Heart left ventricle (tissue), 16 donors: ENCODE measurements around the gene CHD2. TPM values are rescaled to one million over a fixed set of nuclear protein-coding genes. Genes with fewer than 3 reads are reported as not detected.

Experiments used
- ATAC-seq, 4 donors: fragments of 200-7000 bp; cut with Tn5 transposase; one replicate each; pipeline ENCODE4 v1.9.1; 2020 to 2022; ENCODE audit warnings: moderate library complexity in 4 of 4, mild to moderate bottlenecking in 3 of 4, moderate number of reproducible peaks in 1 of 4
- DNase-seq, 5 donors: peaks; one replicate each; pipeline ENCODE4 v3.0.0-alpha.2; 2020
- H3K27ac ChIP-seq, 12 donors: fragments of 200-600 bp; sonication (generic) in 4 of 12; one replicate each; pipeline versions ENCODE4 v1.5.0 to v1.8.0; 2016 to 2022; ENCODE audit warnings: mild to moderate bottlenecking in 2 of 12
- H3K27me3 ChIP-seq, 9 donors: fragments of 200-600 bp; sonication (generic) in 2 of 9; one replicate each; pipeline versions ENCODE4 v1.5.1 to v1.8.0; 2016 to 2022; ENCODE audit warnings: mild to moderate bottlenecking in 3 of 9
- H3K36me3 ChIP-seq, 9 donors: fragments of 200-600 bp; sonication (generic) in 2 of 9; one replicate each; pipeline versions ENCODE4 v1.5.0 to v1.8.0; 2018 to 2022; ENCODE audit warnings: mild to moderate bottlenecking in 2 of 9
- H3K4me1 ChIP-seq, 12 donors: fragments of 200-600 bp; sonication (generic) in 4 of 12; one replicate each; pipeline versions ENCODE4 v1.5.0 to v1.8.0; 2016 to 2022; ENCODE audit warnings: mild to moderate bottlenecking in 3 of 12
- H3K4me3 ChIP-seq, 12 donors: fragments of 200-600 bp; sonication (generic) in 4 of 12; one replicate each; pipeline versions ENCODE4 v1.5.0 to v1.8.0; 2017 to 2022; ENCODE audit warnings: mild to moderate bottlenecking in 9 of 12, moderate library complexity in 4 of 12
- H3K9me3 ChIP-seq, 12 donors: fragments of 200-600 bp; sonication (generic) in 4 of 12; one replicate each; pipeline versions ENCODE4 v1.5.0 to v1.8.0; 2016 to 2022; ENCODE audit warnings: mild to moderate bottlenecking in 1 of 12
- CTCF ChIP-seq, 12 donors: fragments of 200-600 bp; sonication (generic) in 4 of 12; IDR thresholded peaks; one replicate each; pipeline versions ENCODE4 v1.5.0 to v1.8.0; 2018 to 2022; ENCODE audit warnings: antibody characterized with exemption in 12 of 12, mild to moderate bottlenecking in 5 of 12
- POLR2A ChIP-seq, 2 donors: fragments of 450-650 bp; IDR thresholded peaks; one replicate each; pipeline ENCODE4 v1.6.1; 2017; ENCODE audit warnings: antibody characterized with exemption in 2 of 2, mild to moderate bottlenecking in 2 of 2, moderate library complexity in 2 of 2
- WGBS, 4 donors: extraction: QIAGEN DNeasy Blood & Tissue Kit in 2 of 4; methylation state at CpG; one replicate each; pipeline versions ENCODE4 v1.1.5 to v1.1.7; 2013 to 2018; 5-methylcytosine and 5-hydroxymethylcytosine counted together
- intact Hi-C, 10 donors: fragments of 100-400 bp; cut with DNase I; formaldehyde crosslinking; loops; one replicate each; pipeline versions ENCODE4 v1.11.1 to v1.14.2; 2022
- polyA plus RNA-seq, 2 donors: library from polyadenylated mRNA; stranded (reverse); fragments of 200-250 nt; gene quantifications; one replicate each; pipeline ENCODE4 v1.2.3, GENCODE V29; 2013
- total RNA-seq, 9 donors: library from RNA; depleted of rRNA in 2 of 9; stranded (reverse); fragments of >200 nt in 2 of 9; fragmentation: NEBNext Ultra II Directional in 3 of 9; extraction: Animal tissue kit (Norgen Biotek cat#: 25700) in 3 of 9; gene quantifications; one replicate each; pipeline versions ENCODE4 v1.1.0 to v1.2.4, GENCODE V29; 2016 to 2023
- donor health status: ischemic (EF 13 %, LVEDD 7.1; RV severe dilation, severe dysfunction).
- donor health status: healthy with polysubstance abuse.
- donor health status: DM: no; HTN: yes; CAD: no.
- donor health status: DM: no; HTN: no; CAD: no.
- donor health status: ischemic (EF 25% LVEDD 6.9; RV normal size, moderate dysfunction).
- donor health status: ischemic (EF 25% LVEDD 5.7; RV mildly dilated, moderate dysfunction).
- donor health status: healthy.
- donor health status: DM: yes; HTN: yes; CAD: no.
- donor health status: ischemic (EF 35%, LVEDD 5.7; RV mildly dilated, moderate dysfunction).
- donor health status: nonischemic (EF 11% LVEDD 7.7; RV severe dilation, severe dysfunction).
- donor health status: DM: yes; HTN: yes; CAD: no.
- donor health status: PGD.
- donor health status: ischemic (EF 29% LVEDD 5.4; RV normal size, mild dysfunction).
- donor health status: nonischemic (EF 23%, LVEDD 6.1; RV moderate dilation, normal function).

CHD2 gene
- total and polyA plus RNA-seq, 11 donors = 23.1 to 76.8 (median 41.6) TPM

- TF ChIP-seq CTCF (IDR thresholded peaks at IDR 0.05) = no peak
- no peak for TF ChIP-seq POLR2A (IDR thresholded peaks at IDR 0.05)
- peak overlapping the region in 2 of 12 donors; percentile 5 to 74 for H3K27ac ChIP-seq
- ATAC-seq (no peak), DNase-seq (no peak)
- H3K4me3 ChIP-seq = no peak overlapping the region
- peaks cover 0 to 100% (median 100%) of the 10 kb centered on the region in 9 donors for H3K36me3 ChIP-seq
- intact Hi-C loops = no loop called here
- peaks cover 0 to 19% (median 1%) of the 10 kb centered on the region in 12 donors for H3K4me1 ChIP-seq
- WGBS, 4 donors = 91 to 94% (median 94%) methylated on average over 5 of the region's 5 CpGs
- H3K9me3 ChIP-seq = no peaks in the 10 kb centered on the region
- no peaks in the 10 kb centered on the region for H3K27me3 ChIP-seq
These were observed 79.0 kb downstream of the CHD2 start for GRCh38 chr15:92979011-92979701.

- WGBS, 4 donors = 89 to 96% (median 96%) methylated on average over 8 of the region's 8 CpGs
- DNase-seq = no peak
- ATAC-seq = no peak
- H3K27me3 ChIP-seq = no peaks in the 10 kb centered on the region
- intact Hi-C loops = loop anchor here in 1 of 10 donors (5.0 kb wide), 1 partner anchor 44 kb away; no protein-coding TSS in a partner anchor
- no peak for TF ChIP-seq POLR2A (IDR thresholded peaks at IDR 0.05)
- no peak for TF ChIP-seq CTCF (IDR thresholded peaks at IDR 0.05)
- H3K4me3 ChIP-seq = no peak overlapping the region
- H3K9me3 ChIP-seq = no peaks in the 10 kb centered on the region
- peaks cover 0 to 7% (median 0%) of the 10 kb centered on the region in 12 donors for H3K4me1 ChIP-seq
- no peak overlapping the region for H3K27ac ChIP-seq
- peaks cover 0 to 100% (median 100%) of the 10 kb centered on the region in 9 donors for H3K36me3 ChIP-seq
These were observed 81.2 kb downstream of the CHD2 start for GRCh38 chr15:92981333-92981732.

GRCh38 chr15:92984161-92984560 is 84.0 kb downstream of the CHD2 start:
- no peak for TF ChIP-seq CTCF (IDR thresholded peaks at IDR 0.05)
- no peak for TF ChIP-seq POLR2A (IDR thresholded peaks at IDR 0.05)
- Histone ChIP-seq H3K36me3 (peaks cover 0 to 100% (median 100%) of the 10 kb centered on the region in 9 donors), H3K4me3 (no peak overlapping the region), H3K27me3 (no peaks in the 10 kb centered on the region), H3K4me1 (peaks cover 0 to 7% (median 0%) of the 10 kb centered on the region in 12 donors), H3K9me3 (no peaks in the 10 kb centered on the region), H3K27ac (no peak overlapping the region)
- ATAC-seq (no peak), DNase-seq (no peak)
- 77 to 89% (median 87%) methylated on average over 4 of the region's 4 CpGs for WGBS, 4 donors
- intact Hi-C loops = loop anchor here in 1 of 10 donors (5.0 kb wide), 1 partner anchor 47 kb away; no protein-coding TSS in a partner anchor

GRCh38 chr15:92989470-92989869 is 89.3 kb downstream of the CHD2 start:
- intact Hi-C loops = no loop called here
- peaks cover 0 to 10% (median 0%) of the 10 kb centered on the region in 12 donors for H3K4me1 ChIP-seq
- DNase-seq = no peak
- H3K27me3 ChIP-seq = no peaks in the 10 kb centered on the region
- H3K4me3 ChIP-seq = no peak overlapping the region
- H3K27ac ChIP-seq = no peak overlapping the region
- WGBS, 4 donors = 84 to 95% (median 87%) methylated on average over 2 of the region's 2 CpGs
- H3K9me3 ChIP-seq = no peaks in the 10 kb centered on the region
- no peak for ATAC-seq
- TF ChIP-seq CTCF (IDR thresholded peaks at IDR 0.05) = no peak
- TF ChIP-seq POLR2A (IDR thresholded peaks at IDR 0.05) = no peak
- peaks cover 0 to 100% (median 98%) of the 10 kb centered on the region in 9 donors for H3K36me3 ChIP-seq
